Measurements from ENCODE around the gene ARHGAP24. TPM values are rescaled to one million over a fixed set of nuclear protein-coding genes. Genes with fewer than 3 reads are reported as not detected.
A peak's percentile ranks its signal among the peaks of the same experiment; 100 is the strongest.

Gene ARHGAP24
- total RNA-seq, 1 experiment from 2014 or later = 5.8 TPM

DNA sequence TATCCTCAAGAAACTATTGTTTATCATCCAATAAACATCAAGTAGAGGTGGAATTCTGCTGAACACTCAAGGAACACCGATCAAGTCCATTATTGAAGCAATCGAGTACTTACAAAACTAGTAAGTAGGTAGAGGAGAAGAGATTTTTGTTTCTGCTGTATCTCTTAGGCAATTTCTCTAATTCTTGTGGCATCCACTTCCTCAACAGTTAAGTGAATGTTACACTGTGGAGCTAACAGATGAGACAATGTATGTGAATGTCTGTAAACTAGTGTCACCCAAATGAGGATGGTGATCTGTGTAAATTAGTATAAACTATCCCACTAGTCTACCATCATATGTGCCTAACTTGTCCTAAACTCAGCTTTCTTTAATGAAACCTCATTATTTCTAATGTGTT lies 261.6 kb downstream of the ARHGAP24 start:
- no peak for DNase-seq (ENCODE audit: low read depth)

DNA sequence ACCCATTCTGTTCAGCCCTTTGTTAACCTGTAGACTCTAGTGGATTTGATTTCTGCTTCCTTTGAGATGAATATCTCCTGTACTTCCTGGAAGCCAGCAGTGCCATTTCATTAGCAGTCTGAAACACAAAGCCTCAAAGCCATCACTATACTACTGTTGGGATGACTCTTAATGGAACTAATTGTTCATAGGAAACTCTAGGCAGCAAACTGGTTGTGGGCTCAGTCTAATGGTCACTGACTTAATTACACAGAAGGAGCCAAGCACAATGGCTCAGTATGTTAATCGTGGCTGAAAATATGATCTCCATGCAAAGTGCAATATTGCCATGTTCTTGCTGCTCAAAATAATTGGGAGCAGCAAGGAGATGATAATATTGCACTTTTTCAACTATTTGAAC lies 262.3 kb downstream of the ARHGAP24 start:
- DNase-seq (ENCODE audit: low read depth) = no peak

DNA sequence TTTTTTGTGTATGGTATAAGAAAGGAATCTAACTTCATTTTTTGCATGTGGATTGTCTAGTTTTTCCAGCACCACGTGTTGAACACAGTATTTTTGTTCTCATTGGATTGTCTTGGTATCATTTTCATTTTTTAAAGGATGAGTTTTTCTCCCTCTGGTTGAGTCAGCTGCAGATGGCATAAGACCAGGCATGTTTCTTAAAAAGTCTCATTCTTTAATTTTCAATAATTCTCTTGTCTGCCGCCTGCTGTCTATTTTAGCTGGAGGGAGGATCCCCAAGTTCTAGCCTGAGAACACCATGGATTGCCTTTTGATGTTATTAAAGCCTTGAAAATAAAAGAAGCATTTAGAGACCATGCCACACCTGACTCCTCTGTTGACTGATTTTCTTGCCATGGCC lies 263.8 kb downstream of the ARHGAP24 start:
- DNase-seq (ENCODE audit: low read depth) = no peak

DNA sequence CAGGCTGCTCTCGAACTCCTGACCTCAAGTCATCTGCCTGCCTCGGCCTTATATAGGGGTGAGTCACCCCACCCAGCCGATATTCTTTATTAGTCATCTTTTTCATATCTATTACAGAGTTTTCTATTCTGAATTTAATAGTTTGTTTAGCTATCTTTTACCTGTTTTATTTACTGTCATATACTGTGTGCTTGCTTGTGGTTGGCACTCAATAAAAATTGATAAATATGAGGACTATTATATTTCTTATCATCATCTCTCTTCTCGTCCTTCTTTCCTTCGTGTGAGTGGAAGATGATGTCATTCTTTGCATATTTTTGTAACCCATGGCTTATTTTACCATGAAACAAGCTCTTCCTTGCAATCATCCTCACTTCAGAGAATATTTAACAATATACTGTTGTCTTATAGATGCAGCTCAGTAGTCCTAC lies 265.5 kb downstream of the ARHGAP24 start:
- no peak for DNase-seq (ENCODE audit: low read depth)

DNA sequence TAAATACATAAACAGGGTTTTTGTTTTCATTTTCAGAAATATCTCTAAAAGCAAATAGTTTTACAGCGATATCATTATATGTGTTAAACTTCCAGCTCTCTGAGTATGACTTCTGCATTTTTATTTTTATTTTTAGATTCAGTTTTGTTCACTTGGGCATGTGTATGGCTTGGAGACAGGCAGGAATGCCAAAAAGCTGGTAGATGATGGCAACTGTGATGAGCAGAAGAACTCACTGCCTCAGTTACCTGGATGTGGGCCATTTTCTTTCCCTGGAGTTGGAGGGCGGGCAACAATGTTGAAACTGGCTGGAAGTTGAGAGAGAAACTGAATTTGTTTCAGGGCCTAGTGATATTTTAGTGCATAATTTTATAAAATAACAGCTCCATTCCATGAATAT lies 266.4 kb downstream of the ARHGAP24 start:
- DNase-seq (ENCODE audit: low read depth) = no peak

DNA sequence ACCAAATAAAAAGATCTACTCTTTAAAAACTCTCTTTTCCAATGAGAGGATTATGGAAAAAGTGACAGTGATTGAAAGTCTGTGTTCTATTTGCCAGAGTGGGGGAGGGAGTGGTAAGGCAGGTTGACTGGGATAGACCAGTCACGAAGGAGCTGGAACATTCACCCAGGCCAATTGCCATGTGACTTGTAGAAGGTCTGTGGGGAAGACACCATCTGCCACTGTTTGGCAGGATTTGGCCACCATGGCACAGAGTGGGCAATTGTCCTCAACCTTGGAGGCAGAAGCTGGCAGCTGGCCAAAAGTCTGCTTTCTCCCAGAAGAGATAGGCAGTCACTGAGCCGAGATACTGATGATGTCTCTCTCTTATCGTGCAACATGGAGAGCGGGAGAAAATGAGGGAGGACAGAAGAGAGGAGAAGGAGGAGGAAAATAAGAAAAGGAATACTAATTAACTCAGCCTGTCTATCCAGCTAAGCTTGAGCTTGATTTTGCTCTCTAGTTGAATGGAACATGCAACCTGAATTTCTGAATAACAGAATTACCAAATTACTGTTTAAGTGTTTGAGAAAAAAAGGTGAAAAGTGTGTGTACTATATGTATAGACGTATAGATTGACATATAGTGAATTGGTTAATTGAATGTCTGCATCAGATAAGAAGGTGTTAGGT lies 267.1 kb downstream of the ARHGAP24 start:
- DNase-seq (ENCODE audit: low read depth) = no peak

DNA sequence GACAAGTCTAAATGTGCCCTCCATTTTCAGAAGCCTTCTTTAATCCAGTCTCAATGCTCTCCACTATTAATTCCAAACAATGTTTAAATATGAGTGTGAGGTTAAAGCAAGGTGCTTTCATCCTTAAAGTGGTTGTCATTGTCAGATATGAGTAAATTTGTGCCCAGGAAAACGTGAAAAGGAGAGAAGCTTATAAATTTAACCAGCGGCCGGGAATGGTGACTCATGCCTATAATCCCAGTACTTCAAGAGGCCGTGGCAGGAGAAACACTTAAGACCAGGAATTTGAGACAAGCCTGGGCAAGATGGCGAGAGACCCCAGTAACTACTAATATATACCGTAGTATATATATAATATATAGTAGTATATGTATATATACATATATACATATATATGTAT lies 270.0 kb downstream of the ARHGAP24 start:
- DNase-seq (ENCODE audit: low read depth) = peak; percentile 43

DNA sequence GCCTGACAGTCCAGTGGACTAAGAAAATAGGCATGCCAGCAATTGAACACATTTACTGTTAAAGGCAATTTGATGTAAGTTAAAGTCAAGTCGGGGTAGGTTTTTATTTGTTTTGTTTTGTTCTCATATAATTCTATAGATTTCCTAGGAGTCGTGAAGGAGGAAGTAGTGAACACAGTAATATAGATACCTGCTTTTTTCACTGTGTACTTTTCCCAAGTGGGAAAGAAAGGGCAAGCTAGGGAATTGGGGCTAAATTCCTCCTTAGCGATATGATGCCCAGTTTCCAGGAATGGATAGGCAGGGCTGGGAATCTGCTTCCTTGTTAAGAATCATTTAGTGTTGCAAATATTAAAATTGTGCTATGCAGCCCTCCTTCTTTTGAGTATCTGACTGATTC lies 271.0 kb downstream of the ARHGAP24 start:
- no peak for DNase-seq (ENCODE audit: low read depth)

DNA sequence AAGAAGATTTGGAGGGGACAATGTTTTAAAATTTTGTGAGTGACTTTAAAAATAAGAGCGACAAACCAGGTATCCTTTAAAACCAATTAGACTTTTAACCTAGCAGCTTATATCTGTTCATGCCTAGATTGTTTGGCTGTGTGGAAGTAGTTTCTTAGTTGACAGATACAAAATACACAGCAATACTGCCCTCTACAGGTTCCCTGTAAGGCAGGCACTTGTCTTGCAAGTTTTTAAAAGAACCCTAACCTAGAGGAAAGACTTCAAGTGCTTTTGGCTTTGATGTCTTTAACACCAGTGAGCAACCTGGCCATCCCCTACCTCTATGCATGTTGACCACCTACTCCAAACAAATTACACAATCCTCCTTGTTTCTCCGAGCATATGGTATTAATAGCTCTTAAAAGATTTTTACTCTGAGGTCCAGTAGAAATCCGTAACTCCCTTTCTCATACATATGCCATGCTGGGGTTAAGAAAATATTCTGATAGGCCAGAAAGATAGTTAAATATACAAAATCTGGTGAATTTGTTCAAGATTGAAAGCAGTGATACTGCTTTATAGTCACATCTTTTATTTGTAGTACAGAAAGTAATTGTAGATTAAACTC lies 273.0 kb downstream of the ARHGAP24 start:
- peak; percentile 69 for DNase-seq (ENCODE audit: low read depth)

DNA sequence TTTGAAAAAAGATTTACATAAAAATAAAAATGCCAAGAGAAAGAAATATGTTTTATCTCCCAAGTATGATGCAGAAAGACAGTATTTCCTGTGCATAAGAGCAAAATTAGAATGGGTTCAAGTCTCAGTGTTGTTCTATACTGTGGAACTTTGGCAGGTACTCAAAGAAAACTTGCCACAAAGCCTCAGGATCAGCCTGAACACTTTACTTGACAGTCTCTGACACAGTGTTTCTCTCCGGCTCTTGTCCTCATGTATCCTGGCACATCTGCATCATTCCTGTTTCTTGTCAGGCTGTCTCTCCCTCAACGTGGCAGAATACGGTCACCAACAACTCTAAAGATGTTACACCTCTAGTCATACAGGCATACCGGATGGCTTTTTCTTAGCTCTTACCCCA lies 273.7 kb downstream of the ARHGAP24 start:
- DNase-seq (ENCODE audit: low read depth) = no peak

DNA sequence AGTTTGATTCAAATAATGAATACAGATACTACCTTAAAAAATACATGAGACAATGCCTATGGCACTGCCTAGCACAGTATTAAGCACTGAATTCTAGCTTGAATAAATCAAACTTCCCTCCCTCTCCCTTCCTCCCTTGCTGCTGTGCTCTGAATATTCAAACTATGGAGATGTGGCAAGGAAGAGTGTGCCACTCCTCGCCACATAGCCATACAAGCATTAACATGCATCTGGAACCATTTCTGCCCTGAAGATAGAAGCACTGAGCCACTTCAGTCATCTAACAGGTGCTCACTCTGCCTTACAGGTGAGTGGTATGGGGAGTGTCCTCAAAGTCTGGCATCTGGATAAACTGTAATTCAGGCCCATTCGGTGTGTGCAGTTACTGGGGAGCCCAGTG lies 276.9 kb downstream of the ARHGAP24 start:
- no peak for DNase-seq (ENCODE audit: low read depth)

DNA sequence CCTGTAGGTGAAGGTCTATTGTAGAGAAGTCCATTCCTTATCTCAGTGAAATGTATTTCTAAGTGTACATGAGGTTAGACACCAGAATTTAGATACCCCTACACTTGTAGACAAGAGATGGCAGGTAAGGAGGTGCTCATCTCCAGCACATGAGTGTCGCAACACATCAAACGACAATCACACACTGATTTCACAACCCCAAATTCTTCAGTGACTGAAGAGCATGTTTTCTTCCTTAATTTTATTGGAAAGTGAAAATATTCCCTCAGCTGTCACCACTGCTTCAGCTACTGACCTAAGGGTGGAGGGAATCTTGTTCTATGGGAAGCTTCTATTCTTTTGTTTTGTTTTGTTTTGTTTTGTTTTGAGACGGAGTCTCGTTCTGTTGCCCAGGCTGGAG lies 280.3 kb downstream of the ARHGAP24 start:
- DNase-seq (ENCODE audit: low read depth) = no peak

DNA sequence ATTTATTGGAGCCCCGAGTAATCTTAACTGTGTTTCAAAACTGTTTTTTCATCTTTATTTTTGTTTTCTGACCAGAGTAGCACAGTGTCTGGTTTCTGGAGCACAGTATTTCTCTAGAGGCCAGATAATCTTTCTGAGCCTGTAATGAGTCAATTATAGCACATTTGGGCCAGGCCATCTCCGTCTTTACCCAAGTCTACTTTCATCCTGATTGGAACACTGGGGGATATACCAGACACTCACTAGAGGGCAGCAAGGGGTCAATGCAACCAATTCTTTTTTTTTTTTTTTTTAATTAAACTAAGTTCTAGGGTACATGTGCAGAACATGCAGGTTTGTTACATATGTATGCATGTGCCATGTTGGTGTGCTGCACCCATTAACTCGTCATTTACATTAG lies 282.0 kb downstream of the ARHGAP24 start:
- DNase-seq (ENCODE audit: low read depth) = peak; percentile 52

DNA sequence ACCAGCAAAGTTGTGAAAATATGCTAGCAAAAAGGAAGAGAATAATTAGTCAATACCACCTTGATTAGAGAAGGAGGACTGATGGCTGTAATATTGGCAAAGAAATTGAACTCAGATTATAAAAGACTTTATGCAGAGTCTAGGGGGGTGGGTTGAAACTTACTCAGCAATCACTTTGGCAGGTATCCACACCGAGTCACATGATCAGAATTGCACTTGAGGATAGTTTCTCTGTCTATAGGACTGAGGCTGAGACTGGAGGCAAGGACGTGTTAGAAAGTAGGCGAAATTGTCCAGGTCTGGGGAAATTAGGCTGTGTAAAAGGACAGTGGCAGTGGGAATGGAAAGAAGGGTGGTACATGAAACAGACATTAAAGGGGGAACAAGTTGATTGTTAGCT lies 284.4 kb downstream of the ARHGAP24 start:
- no peak for DNase-seq (ENCODE audit: low read depth)

DNA sequence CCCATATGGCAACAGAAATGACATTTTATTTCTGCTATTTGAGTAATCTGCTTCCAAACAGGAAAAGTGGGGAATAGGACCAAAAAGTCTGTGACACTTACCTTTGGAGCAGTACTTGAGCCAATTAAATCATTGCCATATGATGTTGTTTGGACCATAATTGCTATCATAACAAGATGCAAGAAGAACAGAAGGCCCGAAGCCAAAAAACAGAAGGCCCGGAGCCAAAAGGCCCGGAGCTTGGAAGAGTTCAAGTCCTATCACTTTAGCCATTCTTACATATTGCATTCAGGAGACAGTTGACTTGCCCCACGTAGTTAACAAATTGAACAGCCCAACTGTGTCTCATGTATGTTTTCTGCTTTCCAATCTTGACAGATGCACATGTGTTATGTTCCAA lies 285.6 kb downstream of the ARHGAP24 start:
- DNase-seq (ENCODE audit: low read depth) = no peak

DNA sequence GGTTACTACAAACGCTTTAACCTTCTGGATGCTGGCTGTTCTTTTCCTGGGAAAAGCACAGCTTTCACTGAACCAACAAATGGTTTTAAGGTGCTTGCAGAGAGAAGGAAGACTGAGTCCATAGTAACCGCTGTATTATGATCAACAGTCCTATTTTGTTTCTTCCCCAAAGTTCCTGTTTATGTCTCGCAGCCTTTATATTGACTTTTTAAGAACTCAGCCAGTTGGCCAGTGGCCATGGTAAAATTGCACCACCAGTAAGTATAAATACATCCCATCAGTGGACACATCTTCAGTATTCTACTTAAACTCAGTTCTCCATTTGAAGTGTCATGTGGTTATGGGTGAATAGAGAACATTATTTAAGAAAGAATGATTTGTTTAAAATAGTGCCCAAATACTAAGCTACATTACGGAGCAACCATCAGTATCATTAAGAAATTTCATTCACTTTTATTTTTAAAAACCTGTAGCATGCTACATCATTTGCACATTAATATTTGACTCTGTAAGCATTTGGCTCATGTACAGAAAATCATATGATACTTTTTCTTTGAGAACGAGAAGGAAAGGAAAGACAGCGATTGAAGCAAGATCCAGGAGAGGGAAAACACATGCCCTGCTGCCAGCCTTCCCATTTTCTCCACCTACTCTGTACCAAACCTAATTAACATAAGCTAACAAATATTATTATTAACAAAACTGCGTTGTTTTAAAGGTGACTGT lies 287.0 kb downstream of the ARHGAP24 start:
- no peak for DNase-seq (ENCODE audit: low read depth)

DNA sequence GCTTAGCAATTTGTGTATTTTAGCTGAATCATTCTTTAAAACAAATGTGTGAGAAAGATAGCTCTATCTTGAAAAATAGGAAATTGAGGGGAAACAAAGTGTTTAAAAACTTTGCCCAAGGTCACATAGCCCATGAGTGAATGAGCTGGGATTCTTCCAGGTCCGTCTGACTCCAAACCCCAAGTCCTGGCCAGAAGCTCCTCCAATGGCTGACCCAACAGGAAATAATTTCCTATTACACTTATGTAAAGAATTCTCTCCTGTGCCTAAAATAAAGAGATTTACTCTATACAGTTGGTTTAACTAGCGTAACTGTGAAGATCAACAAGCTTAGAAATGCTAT lies 287.6 kb downstream of the ARHGAP24 start:
- DNase-seq (ENCODE audit: low read depth) = peak; percentile 66

DNA sequence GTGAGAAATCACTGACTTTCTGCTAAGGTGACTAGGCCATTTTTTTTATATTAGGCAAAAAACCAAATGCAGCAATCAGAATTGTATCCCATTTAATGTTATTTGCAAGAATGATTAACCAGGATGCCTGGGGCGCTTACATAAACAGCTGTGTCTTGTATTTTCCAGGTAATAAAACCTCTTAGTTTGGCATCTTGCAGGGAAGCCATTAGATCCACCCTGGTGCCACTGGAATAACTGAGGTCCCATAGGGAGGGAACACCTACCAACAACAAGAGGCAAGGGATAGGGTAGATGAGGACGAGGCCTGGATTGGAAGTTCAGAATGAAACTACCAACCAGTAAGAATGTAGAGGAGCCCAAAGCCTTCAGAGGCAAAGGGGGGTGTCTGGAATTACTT lies 288.3 kb downstream of the ARHGAP24 start:
- no peak for DNase-seq (ENCODE audit: low read depth)

DNA sequence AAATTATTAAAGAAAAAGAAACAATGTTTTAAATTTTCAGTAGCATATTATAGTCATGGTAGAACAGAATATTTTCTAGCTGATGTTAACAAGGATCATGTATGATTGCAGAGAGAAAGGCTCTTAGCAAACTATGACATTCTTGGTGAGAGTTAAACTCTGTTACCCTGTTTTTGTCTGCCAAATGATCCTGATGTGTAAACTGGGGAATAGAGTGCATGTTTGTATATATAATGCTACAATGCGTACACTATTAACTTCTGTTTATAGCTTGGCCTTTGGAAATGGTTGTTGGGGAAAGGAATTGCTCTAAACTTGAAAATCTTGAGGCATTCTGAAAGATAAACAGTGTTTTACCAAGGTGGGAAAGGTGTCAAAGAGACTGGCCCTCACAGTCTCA lies 292.7 kb downstream of the ARHGAP24 start:
- no peak for DNase-seq (ENCODE audit: low read depth)

DNA sequence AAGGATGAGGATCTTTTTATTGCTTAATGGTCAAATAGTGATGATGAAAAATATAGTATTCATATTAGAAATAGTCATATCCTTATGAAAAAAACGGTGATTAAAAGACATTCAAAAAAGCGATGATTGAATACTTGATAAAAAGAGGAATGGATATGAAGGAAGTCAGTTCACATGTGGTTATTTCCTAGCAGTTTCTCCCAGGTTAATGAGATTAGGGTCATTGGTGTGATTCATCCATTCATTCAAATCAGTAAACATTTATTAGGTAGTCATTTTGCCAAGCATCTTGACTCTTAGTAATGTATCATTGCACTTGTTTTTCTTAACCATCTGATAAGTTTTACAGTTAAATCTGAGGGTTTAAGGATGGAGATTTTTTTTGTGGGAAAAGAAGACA lies 294.1 kb downstream of the ARHGAP24 start:
- DNase-seq (ENCODE audit: low read depth) = no peak

DNA sequence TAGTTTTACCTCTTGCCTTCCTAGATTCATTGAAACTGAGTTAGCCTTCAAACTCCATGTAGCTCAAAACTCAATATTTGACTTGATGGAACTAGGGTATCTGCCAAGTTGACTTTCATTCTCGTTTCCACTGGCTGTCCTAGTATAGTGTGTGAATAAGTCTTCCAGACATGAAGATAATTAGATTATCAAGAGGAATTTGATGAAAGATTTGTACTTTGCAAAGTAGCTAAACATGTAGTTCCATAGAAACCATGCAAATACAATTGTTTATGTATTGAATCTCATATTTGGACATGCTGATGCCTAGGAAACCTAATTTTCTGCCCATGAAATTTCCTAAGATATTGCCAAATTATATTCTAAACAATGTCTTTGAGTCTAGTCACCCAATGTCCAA lies 297.5 kb downstream of the ARHGAP24 start:
- DNase-seq (ENCODE audit: low read depth) = no peak

DNA sequence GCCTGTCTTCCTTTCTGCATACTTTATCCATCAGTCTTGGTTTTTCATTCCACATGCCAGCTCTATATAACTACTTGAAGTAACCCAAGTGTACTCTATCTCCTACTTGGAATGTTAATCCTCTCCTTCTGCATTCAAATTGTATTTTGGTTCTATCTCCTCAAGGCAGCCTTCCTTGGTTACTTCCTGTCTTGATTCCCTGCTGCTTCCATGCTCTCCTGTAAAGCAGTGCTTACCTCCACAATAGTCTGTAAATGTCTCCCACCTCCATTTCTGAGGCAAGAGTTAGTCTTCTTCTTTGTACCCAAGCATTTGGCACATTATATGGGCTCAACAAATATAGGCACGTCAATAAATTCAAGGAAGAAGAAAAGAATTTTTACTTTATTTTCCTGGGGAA lies 298.4 kb downstream of the ARHGAP24 start:
- no peak for DNase-seq (ENCODE audit: low read depth)

DNA sequence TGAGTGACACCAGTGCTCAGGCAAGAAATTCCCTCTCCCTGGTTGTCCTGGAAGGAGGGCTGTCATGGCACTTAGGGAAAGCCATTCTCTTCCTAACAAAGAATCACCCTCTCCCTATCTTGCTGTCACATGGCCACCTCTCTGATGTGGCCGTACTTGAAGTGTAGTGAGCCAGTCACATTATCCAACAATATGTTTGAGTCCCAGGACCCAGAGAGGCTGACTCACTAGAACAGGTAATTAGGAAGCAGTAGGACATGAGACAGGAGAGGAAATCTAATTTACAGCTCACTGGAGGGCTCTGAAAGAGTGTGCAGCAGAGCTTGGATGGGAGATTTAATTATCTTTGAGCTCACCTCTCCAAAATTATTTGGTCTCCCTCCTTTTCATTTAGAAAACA lies 299.1 kb downstream of the ARHGAP24 start:
- no peak for DNase-seq (ENCODE audit: low read depth)
